ENCODE measurements around the gene METTL15. TPM values are rescaled to one million over a fixed set of nuclear protein-coding genes. Genes with fewer than 3 reads are reported as not detected.

The METTL15 gene
- total RNA-seq, 1 donor from 2014 or later, result 16.3 TPM

DNA sequence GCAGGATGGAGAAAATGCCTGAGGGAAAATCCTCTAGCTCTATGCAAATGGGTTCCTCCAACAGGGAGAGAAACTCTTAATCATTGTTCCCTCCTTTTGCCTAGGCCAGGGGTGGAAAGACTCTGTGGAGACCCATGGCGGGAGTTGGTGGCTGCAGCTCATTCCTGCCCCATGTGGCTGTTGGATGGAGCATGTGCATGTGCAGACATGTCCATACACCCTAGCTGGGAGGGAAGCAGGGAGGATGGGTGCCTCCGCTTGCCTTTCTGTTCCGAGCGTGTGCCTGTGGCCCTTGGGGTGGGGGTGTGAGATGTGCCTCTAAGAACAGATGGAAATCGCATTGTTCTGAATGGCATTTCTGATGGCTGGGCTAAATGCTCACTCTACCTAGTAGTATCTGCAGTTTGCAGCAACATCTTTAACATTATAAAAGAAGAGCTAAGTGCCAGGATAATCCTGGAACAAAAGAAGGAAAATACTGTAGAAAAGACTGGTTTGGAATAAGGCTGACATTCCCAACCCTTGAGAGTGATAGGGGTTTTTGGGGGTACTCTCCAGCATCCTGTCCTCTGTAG, 31.7 kb downstream of the METTL15 start:
- Mint-ChIP-seq H3K4me1 (ENCODE audit: unreplicated experiment) (no peaks in the 10 kb centered on the region), H3K9me3 (ENCODE audit: unreplicated experiment) (peaks cover 25% of the 10 kb centered on the region), H3K27me3 (ENCODE audit: unreplicated experiment) (no peaks in the 10 kb centered on the region), H3K27ac (ENCODE audit: unreplicated experiment) (no peak overlapping the region), H3K4me3 (ENCODE audit: unreplicated experiment) (no peak overlapping the region), H3K36me3 (ENCODE audit: unreplicated experiment) (peaks cover 44% of the 10 kb centered on the region)
- TF ChIP-seq, protein P1, sequence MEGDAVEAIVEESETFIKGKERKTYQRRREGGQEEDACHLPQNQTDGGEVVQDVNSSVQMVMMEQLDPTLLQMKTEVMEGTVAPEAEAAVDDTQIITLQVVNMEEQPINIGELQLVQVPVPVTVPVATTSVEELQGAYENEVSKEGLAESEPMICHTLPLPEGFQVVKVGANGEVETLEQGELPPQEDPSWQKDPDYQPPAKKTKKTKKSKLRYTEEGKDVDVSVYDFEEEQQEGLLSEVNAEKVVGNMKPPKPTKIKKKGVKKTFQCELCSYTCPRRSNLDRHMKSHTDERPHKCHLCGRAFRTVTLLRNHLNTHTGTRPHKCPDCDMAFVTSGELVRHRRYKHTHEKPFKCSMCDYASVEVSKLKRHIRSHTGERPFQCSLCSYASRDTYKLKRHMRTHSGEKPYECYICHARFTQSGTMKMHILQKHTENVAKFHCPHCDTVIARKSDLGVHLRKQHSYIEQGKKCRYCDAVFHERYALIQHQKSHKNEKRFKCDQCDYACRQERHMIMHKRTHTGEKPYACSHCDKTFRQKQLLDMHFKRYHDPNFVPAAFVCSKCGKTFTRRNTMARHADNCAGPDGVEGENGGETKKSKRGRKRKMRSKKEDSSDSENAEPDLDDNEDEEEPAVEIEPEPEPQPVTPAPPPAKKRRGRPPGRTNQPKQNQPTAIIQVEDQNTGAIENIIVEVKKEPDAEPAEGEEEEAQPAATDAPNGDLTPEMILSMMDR (IDR thresholded peaks at IDR 0.05), result no peak
- no peak for DNase-seq (ENCODE audit: extremely low spot score, unreplicated experiment)

DNA sequence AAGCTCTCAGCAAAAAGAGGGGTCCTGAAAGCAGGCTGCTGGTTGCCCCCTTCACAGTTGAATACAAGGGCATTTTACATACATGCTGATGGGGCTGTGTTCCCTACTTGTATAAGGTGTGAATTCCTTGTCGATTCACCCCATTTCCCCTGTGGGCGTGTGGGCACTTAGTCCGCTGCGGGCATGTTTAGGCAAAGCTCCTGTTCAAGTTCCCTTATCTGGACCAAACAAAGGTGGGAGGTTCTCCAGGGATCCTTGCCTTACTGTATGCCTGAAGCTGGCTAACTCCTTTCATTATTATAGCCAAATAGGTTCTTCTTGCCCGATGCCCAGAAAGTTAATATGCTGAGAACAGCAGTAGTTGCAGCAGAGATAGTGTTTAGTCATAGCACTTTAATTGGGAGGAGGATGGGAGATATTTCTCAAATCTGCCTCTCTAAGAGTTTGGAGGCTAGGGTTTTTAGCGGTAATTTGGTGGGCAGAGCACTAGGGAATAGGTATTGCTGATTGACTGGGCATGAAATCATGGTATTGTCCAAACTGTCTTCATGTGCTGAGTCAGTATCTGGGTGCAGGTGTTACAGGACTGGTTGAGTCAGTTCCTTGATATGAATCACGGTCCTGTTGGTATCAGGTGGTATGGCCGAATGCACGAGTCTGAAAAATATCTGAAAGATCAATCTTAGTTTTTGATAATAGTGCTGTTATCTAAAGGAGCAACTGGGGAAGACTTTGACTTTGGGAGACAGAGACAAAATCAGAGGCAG, 32.7 kb downstream of the METTL15 start:
- Mint-ChIP-seq H3K27me3 (ENCODE audit: unreplicated experiment) (no peaks in the 10 kb centered on the region), H3K4me1 (ENCODE audit: unreplicated experiment) (peaks cover 3% of the 10 kb centered on the region), H3K36me3 (ENCODE audit: unreplicated experiment) (peaks cover 38% of the 10 kb centered on the region), H3K27ac (ENCODE audit: unreplicated experiment) (no peak overlapping the region), H3K9me3 (ENCODE audit: unreplicated experiment) (peaks cover 23% of the 10 kb centered on the region), H3K4me3 (ENCODE audit: unreplicated experiment) (no peak overlapping the region)
- TF ChIP-seq, protein P1 (IDR thresholded peaks at IDR 0.05), result no peak
- no peak for DNase-seq (ENCODE audit: extremely low spot score, unreplicated experiment)

DNA sequence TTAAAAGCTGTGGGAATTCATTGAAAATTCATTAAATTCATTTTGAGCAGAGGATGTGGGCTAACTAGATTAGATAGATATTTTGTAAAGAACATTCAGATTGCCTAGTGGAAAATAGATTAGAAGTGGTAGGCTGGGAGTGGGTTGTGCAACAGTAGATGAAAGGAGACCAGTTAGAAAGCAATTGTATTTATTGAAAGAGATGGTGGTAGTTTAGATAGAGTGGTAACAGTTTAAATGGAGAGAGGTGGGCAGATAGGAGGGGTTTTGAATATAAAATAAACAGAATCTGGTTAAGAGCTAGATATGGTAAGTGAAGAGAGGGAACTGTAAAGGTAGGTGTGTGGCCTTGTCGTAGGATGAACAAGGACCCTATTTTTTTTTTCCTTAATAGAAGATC, 34.5 kb downstream of the METTL15 start:
- TF ChIP-seq, protein P1 (IDR thresholded peaks at IDR 0.05), result no peak
- H3K27ac Mint-ChIP-seq (ENCODE audit: unreplicated experiment), result no peak overlapping the region
- peaks cover 22% of the 10 kb centered on the region for H3K36me3 Mint-ChIP-seq (ENCODE audit: unreplicated experiment)
- no peak for DNase-seq (ENCODE audit: extremely low spot score, unreplicated experiment)
- H3K9me3 Mint-ChIP-seq (ENCODE audit: unreplicated experiment), result peaks cover 7% of the 10 kb centered on the region
- no peak overlapping the region for H3K4me3 Mint-ChIP-seq (ENCODE audit: unreplicated experiment)
- H3K4me1 Mint-ChIP-seq (ENCODE audit: unreplicated experiment), result peaks cover 9% of the 10 kb centered on the region
- H3K27me3 Mint-ChIP-seq (ENCODE audit: unreplicated experiment), result no peaks in the 10 kb centered on the region

DNA sequence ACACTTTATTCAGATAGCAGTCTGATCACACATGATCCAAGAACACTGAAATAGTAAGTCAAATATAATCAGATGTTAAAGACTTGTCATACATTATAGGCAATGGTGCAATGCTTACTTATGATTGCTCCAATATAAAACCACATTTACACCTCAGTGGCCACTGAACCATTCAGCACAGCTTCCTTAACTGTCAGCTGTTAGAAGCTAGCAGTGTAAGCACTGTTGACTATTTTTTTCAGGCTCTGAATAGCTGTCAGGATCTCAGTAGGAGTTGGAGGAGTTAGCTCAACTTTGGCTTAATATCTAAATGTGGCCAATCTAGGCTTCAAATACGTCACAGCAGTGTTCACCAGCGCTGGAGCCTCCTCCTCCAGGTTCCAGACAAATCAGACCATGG, 36.6 kb downstream of the METTL15 start:
- peaks cover 15% of the 10 kb centered on the region for H3K36me3 Mint-ChIP-seq (ENCODE audit: unreplicated experiment)
- no peak overlapping the region for H3K4me3 Mint-ChIP-seq (ENCODE audit: unreplicated experiment)
- no peaks in the 10 kb centered on the region for H3K27me3 Mint-ChIP-seq (ENCODE audit: unreplicated experiment)
- no peak for DNase-seq (ENCODE audit: extremely low spot score, unreplicated experiment)
- H3K9me3 Mint-ChIP-seq (ENCODE audit: unreplicated experiment), result peaks cover 5% of the 10 kb centered on the region
- TF ChIP-seq, protein P1 (IDR thresholded peaks at IDR 0.05), result no peak
- no peak overlapping the region for H3K27ac Mint-ChIP-seq (ENCODE audit: unreplicated experiment)
- H3K4me1 Mint-ChIP-seq (ENCODE audit: unreplicated experiment), result peaks cover 9% of the 10 kb centered on the region

DNA sequence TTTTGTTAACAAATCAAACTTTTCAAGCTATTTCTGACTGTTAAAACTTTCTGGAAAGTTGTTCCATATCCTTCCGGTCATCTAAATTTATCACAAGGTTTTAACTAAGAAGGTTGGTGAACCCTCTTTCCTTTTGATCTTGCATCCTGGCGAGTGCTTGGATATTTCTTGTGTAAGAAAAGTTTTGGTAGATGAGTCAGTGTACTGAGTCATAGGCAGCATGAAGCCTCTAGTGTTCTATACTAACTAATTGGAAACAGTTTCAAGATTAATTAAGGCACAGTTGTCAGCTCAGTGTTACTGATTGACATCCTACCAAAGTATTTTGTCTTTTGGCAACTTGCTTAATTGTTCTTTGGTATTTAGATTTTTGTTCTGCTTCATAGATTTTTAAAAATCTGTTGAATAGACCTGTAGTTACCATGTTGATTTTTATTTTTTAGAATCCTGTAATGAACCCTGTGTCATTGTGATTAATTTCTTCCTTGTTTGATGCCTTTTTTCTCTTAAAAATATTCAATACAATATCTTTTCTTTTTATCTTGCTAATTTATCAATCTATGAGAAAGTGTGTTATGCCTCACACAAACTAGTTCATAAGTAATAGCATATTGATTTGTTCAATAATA, 38.0 kb downstream of the METTL15 start:
- no peaks in the 10 kb centered on the region for H3K9me3 Mint-ChIP-seq (ENCODE audit: unreplicated experiment)
- H3K27me3 Mint-ChIP-seq (ENCODE audit: unreplicated experiment), result no peaks in the 10 kb centered on the region
- H3K36me3 Mint-ChIP-seq (ENCODE audit: unreplicated experiment), result peaks cover 10% of the 10 kb centered on the region
- no peak overlapping the region for H3K4me3 Mint-ChIP-seq (ENCODE audit: unreplicated experiment)
- peaks cover 9% of the 10 kb centered on the region for H3K4me1 Mint-ChIP-seq (ENCODE audit: unreplicated experiment)
- H3K27ac Mint-ChIP-seq (ENCODE audit: unreplicated experiment), result no peak overlapping the region
- no peak for DNase-seq (ENCODE audit: extremely low spot score, unreplicated experiment)
- TF ChIP-seq, protein P1 (IDR thresholded peaks at IDR 0.05), result no peak
